ENCODE results near the gene FBLN7.
"Not testable (repeated sequence)": the region's sequence is repeated elsewhere in the genome, so short reads cannot be mapped to it uniquely, and the experiment has no call there.

The FBLN7 gene

DNA sequence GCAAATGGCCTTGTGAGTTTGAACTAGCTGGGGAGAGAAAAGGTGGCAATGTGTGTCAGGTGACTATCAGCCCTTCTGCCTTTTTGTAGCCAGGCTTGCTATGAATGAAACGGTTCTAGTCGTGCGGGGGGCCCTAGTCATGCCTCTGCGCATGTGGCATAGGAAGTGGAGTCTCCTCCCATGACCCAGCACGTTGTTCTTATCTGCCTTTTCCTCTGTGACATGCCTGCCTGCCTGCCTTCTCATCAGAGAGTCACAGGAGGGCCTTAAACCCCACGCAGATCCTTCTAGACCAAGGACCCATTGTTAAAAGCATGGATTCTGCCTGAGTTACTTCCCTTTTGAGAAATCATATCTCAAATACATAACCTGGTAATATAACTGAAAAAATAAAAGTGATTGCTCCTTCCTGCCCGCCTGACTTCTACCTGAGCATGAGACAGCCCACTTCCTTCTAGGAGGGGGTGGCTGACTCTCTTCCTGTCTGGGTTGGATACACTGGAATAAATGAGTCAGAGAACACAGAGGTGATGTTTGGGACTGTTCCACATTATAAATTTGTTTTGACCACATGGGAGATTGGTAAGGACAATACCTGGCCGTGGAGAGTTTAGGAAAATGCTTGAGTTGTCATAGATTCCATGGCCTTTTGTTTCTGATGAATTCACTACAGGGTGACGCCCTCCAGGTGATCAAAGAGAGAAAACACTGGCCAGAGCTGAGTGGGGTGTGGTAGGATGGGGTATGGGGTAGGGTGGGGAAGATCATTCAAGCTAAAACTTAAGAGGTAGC, 49.8 kb downstream of the FBLN7 start:
- DNase-seq, result no peak

DNA sequence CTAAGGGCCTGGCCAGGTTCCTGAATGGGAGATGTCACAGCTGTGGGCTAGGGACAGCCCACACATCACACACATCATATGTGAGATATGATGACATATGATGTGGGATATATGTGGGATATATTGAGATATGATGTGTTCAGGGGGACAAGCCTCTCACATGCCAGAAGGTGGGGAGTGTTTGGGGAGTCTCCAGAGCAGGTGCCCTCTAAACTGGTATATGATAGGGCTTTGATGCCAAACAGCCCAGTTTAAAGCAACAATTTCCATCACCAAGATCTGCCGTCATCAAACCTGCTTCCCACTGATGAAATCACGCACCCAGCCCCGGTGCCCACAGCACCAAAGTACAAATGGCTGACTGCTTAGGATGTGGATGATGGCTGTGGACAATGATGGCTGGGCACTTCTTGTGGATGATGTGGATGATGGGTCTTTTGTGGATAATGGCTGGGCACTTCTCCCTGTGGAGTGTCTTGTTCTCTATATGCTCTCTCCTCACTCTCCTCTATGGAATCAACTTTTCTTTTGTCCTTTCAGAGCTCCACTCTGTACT, 50.9 kb downstream of the FBLN7 start:
- no peak for DNase-seq

DNA sequence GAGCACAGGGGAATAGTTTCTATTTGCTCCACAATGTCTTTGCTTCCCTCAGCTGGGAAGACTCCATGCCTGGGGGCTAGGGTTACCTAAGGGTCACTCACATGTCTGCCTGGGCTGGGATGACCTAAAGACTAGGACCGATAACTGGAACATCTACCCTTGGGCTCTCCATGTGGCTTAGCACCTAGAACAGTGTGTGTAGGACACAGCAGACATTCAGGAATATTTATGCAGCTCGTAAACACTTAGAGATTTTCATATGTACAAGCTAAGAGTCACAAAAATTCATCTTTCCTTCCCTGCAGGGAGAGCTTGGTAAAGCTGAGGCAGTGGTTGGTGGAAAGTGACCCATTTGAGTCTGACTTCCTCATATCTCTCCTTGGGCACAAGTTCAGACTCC, 55.8 kb downstream of the FBLN7 start:
- DNase-seq, result no peak

DNA sequence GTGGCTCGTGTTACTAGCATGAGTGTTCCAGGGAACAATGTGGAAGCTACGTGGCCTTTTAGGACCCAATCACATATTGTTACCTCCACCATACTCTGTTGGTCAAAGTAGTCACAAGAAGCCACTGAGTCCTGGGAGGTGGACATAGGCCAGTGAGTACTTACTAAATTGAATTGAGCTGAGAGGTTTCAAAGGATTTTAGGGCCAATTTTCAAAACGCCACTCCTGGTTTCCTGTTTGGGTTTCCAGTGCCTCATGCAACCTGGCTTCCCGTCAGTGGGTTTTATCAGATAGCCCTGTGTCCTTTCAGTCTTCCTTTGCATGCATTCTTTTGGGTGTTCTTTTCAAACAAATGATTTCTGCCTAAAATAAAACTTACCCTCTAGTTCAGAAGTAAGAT, 56.3 kb downstream of the FBLN7 start:
- no peak for DNase-seq

DNA sequence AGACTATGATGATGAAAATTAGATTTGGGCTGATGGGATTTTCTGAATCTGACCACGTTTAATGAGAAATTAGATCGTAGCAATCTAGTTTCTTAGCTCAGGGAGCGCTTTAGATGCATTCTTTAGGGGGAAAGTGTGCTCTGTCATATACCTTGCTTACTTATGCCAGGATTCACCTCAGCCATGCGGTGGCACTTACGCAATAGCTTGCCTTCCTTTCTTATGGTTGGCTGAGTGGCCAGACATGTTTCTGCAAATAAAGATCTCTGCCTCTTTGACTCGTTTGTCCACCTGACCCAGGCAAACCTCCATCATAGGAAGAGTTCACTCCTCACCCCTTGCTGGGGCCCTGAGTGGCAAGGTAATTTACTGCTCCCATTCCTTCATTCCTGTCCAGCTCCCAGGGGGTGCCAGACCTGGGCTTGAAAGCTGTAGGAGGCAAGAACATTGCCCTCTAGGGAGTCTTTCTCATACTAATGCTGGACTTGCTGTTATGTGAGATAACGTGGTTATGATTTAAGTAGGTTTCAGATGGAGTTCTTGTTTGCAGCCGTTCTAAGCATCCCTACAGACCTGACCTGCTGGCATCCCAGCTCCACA, 57.1 kb downstream of the FBLN7 start:
- DNase-seq, result no peak

DNA sequence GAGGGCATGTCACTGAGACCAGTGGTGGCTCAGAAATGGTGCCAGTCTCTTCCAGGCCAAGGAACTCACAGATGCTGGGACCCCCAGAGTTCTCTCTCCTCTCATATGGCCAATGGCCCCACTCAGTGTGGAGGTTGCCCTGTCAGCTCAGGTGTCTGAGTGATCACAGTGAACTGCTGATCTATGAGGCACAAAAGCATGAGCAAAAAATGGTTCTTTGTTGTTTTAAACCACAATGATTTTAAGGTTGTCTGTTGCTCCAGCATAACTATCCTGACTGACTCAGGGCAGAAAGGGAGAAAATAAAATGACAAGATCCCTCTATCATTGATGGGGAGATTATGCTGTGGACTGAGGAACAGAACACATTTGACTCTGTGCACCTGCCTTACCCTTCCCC, 57.8 kb downstream of the FBLN7 start:
- no peak for DNase-seq

DNA sequence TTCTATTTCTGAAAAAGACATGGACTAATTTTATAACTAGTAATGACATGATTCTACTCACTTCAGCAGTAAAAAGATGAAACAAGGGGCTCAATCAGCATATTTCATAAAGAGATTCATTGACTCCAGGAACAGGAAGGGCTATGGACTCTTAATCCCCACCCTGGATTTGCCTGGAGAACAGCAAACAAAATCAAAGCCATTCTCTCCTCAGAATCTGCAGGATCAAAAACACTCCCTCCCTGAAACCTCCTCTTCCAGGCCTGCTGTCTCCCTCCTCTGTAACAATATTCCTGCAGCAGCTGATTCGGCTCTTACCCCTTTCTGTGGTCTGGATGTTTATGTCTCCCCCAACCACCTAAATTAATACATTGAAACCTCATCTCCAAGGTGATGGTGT, 59.7 kb downstream of the FBLN7 start:
- DNase-seq, result no peak

DNA sequence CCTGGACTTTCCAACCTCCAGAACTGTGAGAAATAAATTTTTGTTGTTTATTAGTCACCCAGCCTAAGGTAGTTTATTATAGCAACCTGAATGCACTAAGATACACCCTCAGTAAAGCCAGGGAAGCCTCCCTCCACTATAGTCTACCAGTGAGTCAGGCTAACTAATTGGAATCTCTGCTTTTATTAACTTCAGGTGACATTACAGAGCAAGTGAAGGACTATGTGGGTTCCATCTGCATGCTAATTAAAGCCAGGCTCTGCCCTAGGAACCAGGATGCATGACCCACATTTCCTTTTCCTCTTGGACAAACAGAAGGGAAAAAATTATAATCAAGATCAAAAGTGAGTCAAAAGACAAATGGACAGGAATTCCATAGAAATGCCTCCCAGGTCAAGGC, 60.6 kb downstream of the FBLN7 start:
- DNase-seq, result no peak

DNA sequence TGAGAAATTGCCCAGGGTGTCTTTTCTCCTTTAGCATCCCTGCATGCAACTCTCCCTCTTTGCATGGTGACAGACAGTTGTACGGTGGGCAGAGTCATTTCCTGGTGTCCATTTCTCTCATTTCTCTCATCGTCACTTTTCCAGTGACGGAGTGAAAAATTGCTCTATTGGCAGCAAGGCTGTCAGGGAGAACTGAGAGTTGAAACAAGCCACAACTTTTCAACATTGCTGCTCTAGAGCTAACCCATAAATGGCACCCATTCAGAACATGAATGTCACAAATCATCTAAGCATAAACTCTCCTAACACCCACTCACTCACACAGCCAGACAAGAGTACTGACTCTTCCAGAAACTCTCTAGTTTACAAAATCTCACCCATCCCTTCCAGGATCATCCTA, 61.0 kb downstream of the FBLN7 start:
- no peak for DNase-seq

DNA sequence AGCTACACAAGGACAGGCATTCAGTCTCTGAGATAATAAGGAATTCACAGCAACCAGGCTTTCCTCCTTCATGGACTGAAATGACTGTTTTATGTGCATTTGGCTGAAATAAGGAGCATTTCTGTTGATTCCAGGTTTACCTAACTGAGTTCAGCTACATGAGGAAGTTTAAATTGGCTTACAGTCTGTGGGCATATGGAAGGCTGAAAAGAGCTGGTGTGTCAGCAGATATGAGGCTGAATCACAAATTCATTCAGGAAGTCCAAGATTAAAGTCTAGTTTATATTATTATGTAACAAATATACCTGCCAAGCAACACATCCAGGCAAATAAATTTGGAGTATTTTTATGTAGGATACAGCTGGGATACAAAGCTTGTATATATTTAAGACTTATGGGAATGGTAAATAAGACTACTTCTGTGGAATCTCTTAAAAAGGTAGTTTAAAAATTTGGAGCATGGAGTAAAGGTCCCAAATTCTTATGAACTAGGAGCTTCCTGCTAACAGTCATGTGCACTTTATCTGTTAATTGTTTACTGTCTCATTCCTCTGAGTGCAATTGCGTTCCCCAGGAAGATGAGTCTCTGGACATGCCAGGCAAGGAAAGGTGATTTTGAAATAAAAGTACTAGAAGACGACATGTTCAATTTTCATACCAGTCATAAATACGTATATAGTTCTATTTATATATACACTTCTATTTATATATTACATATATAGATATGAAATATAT, 63.7 kb downstream of the FBLN7 start:
- DNase-seq, result no peak

DNA sequence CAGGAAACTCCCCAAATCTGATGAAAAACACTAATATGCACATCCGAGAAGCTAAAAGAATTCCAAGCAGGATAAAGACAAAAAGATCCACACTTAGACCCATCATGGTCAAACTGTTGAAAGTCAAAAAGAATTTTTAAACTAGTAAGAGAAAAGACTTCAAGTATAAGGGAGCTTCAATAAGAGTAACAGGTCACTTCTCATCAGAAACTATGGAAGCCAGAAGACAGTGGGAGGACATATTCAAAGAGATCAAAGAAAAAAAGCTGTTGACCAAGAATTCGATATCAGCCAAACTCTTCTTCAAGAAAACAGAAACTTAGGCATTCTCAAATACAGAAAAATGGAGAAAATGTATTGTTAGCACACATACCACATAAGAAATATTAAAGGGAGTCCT, 66.2 kb downstream of the FBLN7 start:
- no peak for DNase-seq

DNA sequence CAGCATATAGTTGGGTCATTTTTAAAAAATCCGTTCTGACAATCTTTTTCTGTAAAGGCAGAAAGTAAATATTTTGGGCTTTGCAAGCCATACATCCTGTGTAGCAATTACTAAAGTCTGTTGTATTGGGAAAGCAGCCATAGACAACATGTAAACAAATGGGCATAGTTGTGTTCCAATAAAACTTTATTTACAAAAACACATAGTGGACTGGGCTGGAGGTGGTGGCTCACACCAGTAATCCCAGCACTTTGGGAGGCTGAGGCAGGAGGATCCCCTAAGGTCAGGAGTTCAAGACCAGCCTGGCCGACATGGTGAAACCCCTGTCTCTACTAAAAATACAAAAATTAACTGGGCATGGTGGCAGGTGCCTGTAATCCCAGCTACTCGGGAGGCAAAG, 69.7 kb downstream of the FBLN7 start:
- DNase-seq, result not testable (repeated sequence)

DNA sequence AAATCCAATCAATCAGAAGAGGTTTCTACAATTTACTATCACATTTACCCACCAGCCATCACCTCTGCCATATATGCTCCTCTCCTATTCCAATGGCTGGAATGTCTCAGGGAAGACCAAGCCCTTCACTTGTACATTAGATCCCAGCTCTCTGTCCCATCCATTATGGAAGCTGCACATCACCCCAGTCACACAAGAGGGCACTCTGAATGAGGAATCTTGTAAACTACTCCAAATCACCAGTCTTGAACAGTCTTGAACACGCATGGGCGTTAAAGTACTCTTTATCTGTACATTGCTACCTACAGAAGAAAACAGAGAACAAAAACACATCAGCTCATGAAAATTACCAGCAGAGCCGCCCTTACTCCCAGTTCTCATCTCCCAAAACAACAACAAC, 78.0 kb downstream of the FBLN7 start:
- DNase-seq, result no peak

DNA sequence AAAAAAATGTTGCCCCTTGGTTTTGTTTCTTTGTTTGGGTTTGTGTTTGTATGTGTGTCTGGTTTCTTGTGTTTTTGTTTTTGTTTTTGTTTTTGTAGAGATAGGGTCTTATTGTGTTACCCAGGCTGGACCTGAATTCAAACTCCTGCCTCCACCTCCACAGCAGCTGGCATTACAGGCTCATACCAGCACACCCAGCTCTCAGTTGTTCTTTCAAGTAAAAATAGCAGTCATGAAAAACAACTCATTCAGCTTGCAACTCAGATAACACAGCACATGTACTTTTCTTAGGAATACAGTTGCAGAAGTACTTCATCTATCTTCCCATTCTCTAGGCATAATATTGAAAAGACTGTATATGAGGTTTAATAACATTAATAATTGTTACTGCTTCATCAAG, 79.7 kb downstream of the FBLN7 start:
- DNase-seq, result no peak

DNA sequence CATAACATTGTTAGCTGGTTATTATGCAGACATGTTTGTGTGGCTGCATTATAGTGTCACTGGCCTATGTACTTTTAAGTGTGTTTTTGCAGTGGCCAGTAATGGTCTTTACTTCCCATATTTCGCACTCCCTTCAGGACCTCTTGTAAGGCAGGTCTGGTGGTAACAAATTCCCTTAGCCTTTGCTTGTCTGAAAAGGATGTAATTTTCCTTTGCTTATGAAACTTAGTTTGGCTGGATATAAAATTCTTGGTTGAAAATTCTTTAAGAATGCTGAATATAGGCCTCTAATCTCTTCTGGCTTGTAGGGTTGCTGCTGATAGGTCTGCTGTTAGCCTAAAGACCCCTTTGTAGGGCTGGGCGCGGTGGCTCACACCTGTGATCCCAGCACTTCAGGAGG, 82.0 kb downstream of the FBLN7 start:
- no peak for DNase-seq

DNA sequence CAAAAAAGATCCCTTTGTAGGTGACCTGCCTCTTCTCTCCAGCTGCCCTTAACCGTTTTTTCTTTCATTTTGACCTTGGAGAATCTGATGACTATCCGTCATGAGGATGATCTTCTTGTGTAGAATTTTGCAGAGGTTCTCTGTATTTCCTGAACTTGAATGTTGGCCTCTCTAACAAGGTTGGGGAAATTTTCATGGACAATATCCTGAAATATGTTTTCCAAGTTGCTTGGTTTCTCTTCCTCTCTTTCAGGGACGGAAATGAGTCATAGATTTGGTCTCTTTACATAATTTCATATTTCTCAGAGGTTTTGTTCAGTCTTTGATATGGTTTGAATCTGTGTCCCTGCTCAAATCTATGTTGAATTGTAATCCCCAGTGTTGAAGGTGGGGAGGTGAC, 82.6 kb downstream of the FBLN7 start:
- no peak for DNase-seq

DNA sequence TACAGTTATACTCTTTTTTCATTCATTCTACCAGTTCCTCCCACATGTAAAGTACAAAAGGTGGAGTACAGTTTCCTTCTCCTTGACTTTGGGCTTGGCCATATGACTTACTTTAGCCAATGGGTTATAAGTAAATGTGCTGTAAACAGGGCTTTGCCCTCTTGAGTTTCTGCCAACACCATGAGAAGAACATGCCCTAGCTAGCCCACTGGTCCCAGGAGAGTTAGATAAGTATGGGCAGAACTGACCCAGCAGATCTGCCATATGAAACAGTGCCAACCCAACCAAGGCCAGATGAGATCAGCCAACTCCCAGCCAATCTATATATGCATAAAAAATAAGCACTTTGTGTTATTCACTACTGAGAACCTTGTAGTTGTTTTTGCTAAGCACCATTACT, 91.2 kb downstream of the FBLN7 start:
- no peak for DNase-seq

DNA sequence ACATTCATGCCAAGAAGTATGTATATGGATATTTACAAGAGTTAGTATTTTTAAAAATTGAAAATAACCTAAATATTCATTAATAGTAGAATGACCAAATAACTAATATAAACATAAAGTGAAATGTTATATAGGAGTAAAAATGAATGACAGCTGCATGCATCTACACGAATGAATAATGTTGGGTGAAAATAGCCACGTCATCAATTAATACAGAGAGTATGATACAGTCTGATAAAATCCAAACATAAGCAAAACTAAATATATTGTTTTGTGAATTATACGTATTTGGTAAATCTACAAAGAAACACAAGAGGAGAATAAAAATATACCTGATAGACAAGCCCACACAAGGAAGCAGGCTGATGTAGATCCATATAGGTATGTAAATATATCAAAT, 92.2 kb downstream of the FBLN7 start:
- no peak for DNase-seq
